HEK293 (cell line): ENCODE data around the gene HMG20B.
"Not testable (repeated sequence)": the region's sequence is repeated elsewhere in the genome, so short reads cannot be mapped to it uniquely, and the experiment has no call there.

Experiments used
- CTCF ChIA-PET: fragments of 350-600 bp; formaldehyde crosslinking; extraction: SDS; loops from one replicate; lab custom pipeline; 2021; ENCODE audit warnings: antibody characterized with exemption; lab: Yijun Ruan, JAX
- POLR2A ChIA-PET: fragments of 300-600 bp; formaldehyde crosslinking; extraction: SDS; loops from one replicate; lab custom pipeline; 2020; ENCODE audit warnings: antibody characterized with exemption, inconsistent platforms; lab: Yijun Ruan, JAX
- H3K27ac ChIP-seq: fragments of 200-500 bp; sonication (Bioruptor generic); 2 replicates; pipeline ENCODE4 v1.5.1; 2014; ENCODE audit warnings: low read depth, low read length, control low read depth, inconsistent platforms; ENCODE audit errors: extremely low read depth
- H3K36me3 ChIP-seq, 2 experiments: fragments of 200-500 bp in 1 of 2; sonication (Bioruptor generic) in 1 of 2; 1 replicate in 1 of 2; 2 replicates in 1 of 2; pipeline ENCODE4 v1.5.1; 2014 to 2017; ENCODE audit warnings: inconsistent platforms in 2 of 2, low read length in 2 of 2; ENCODE audit not compliant: control insufficient read depth in 2 of 2, insufficient read depth in 1 of 2
- H3K4me1 ChIP-seq: fragments of 200-500 bp; sonication (Bioruptor generic); 2 replicates; pipeline ENCODE4 v1.5.1; 2014; ENCODE audit warnings: mild to moderate bottlenecking, low read length, inconsistent platforms; ENCODE audit not compliant: control insufficient read depth, insufficient read depth
- H3K4me3 ChIP-seq: 2 replicates; pipeline ENCODE4 v1.5.1; 2011; ENCODE audit warnings: low read depth, mild to moderate bottlenecking, control low read depth, low read length, moderate library complexity
- H3K9me3 ChIP-seq: fragments of 200-500 bp; sonication (Bioruptor generic); 2 replicates; pipeline ENCODE4 v1.5.1; 2014; ENCODE audit warnings: low read depth, low read length, inconsistent platforms; ENCODE audit not compliant: control insufficient read depth, insufficient read depth
- EGR2 ChIP-seq: fragments of 450-650 bp; formaldehyde crosslinking; IDR thresholded peaks from 2 replicates; pipeline ENCODE4 v1.5.1; 2016; ENCODE audit warnings: low read depth, missing biosample characterization, missing genetic modification characterization
- HOXA7 ChIP-seq: sonication (generic); formaldehyde crosslinking; IDR thresholded peaks from 2 replicates; pipeline ENCODE4 v1.8.1; 2022; ENCODE audit warnings: missing genetic modification reagents, borderline replicate concordance
- KLF1 ChIP-seq: fragments of 450-650 bp; formaldehyde crosslinking; IDR thresholded peaks from 2 replicates; pipeline ENCODE4 v1.5.1; 2016; ENCODE audit warnings: missing biosample characterization, missing genetic modification characterization
- KLF9 ChIP-seq: fragments of 450-650 bp; formaldehyde crosslinking; IDR thresholded peaks from 2 replicates; pipeline ENCODE4 v1.5.1; 2016; ENCODE audit warnings: missing biosample characterization, missing genetic modification characterization, low read depth
- YY1 ChIP-seq: fragments of 450-650 bp; formaldehyde crosslinking; IDR thresholded peaks from 2 replicates; pipeline ENCODE4 v1.5.1; 2018; ENCODE audit warnings: missing biosample characterization, missing genetic modification characterization
- ZBTB1 ChIP-seq: fragments of 450-650 bp; formaldehyde crosslinking; IDR thresholded peaks from 2 replicates; pipeline ENCODE4 v1.5.1; 2016; ENCODE audit warnings: missing biosample characterization, missing genetic modification characterization
- ZNF121 ChIP-seq: fragments of 450-650 bp; formaldehyde crosslinking; IDR thresholded peaks from 2 replicates; pipeline ENCODE4 v1.5.1; 2016; ENCODE audit warnings: missing biosample characterization, missing genetic modification characterization
- ZNF140 ChIP-seq: fragments of 450-650 bp; formaldehyde crosslinking; IDR thresholded peaks from 2 replicates; pipeline ENCODE4 v1.5.1; 2016; ENCODE audit warnings: missing biosample characterization, missing genetic modification characterization
- ZNF19 ChIP-seq: fragments of 450-650 bp; formaldehyde crosslinking; IDR thresholded peaks from 2 replicates; pipeline ENCODE4; 2016; ENCODE audit warnings: missing biosample characterization, missing genetic modification characterization, low read depth
- ZNF248 ChIP-seq: fragments of 450-650 bp; formaldehyde crosslinking; IDR thresholded peaks from 2 replicates; pipeline ENCODE4 v1.5.1; 2017; ENCODE audit warnings: missing biosample characterization, missing genetic modification characterization
- ZNF514 ChIP-seq: fragments of 450-650 bp; formaldehyde crosslinking; IDR thresholded peaks from 2 replicates; pipeline ENCODE4 v1.5.1; 2016; ENCODE audit warnings: missing biosample characterization, missing genetic modification characterization
- TF ChIP-seq, protein P1 (sequence below): fragments of 450-650 bp; formaldehyde crosslinking; IDR thresholded peaks from 2 replicates; pipeline ENCODE4 v1.5.1; 2017; ENCODE audit warnings: missing biosample characterization, missing genetic modification characterization

HMG20B gene

DNA sequence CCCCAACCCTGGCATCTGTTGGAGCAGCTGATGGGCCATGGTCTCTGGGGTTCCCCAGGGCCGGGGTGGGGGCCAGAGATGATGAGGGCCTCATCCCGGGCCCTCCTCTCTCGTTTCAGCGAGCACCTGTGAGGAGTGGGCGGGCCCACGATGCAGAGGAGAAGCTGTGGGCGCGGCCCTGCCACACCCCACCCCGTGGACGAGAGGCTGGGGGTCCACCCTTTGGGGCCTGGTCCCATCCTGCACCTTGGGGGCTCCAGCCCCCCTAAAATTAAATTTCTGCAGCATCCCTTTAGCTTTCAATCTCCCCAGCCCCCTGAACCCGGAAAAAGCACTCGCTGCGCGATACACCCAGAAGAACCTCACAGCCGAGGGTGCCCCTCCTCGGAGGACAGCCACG, 5.6 kb downstream of the HMG20B start:
- CTCF ChIA-PET = no interaction called here
- POLR2A ChIA-PET = interaction anchor here (0.6 kb wide), 2 partner anchors 23 to 63 kb away, joined by 4 to 7 read pairs; no protein-coding TSS in a partner anchor
- no peak overlapping the region for H3K4me3 ChIP-seq
- H3K4me1 ChIP-seq = no peaks in the 10 kb centered on the region
- peaks cover 9 to 19% of the 10 kb centered on the region in 2 experiments; a peak in 2 of 3 replicates for H3K36me3 ChIP-seq
- no peaks in the 10 kb centered on the region for H3K9me3 ChIP-seq
- no peak overlapping the region for H3K27ac ChIP-seq
- TF ChIP-seq KLF1 (tag by site-specific recombination) (peak; percentile 78), EGR2 (tag by site-specific recombination) (no peak), KLF9 (peak; percentile 37; the same call in 1 of the 2 replicates)

DNA sequence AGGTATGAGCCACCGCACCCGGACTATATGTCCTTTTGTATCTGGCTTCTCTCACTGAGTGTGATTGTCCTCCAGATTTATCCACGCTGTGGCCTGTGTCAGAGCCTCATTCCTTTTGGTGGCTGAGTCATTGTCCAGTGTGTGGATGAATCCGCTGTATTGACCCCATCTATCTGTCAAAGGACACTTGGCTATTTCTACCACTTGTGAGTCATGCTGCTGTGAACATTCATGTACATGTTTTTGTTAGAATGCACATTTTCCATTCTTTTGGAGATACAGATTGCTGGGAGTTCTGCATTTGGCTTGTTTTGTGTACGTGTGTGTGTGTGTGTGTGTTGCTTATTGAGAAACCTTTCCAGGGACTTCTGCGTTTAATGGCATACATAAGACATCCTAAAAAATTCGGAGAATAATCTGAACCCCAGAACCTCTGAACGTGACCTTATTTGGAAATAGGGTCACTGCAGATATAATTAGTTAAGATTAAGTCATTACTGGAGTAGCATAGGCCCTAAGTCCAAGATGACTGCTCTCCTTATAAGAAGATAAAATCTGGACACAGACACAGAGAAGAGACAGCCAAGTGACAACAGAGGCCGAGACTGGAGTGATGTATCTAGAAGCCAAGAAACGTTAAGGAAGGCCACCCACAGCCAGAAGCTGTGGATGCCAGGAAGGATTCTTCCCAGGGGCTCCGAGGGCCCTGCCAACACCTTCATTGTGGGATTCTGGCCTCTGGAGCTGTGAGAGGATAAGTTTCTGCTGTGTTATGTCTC, 7.6 kb downstream of the HMG20B start:
- CTCF ChIA-PET = interaction anchor here (0.7 kb wide), 1 partner anchor 188 kb away, joined by 3 read pairs; no protein-coding TSS in a partner anchor
- TF ChIP-seq ZNF514 (tag by site-specific recombination) (no peak), ZNF19 (tag by site-specific recombination) (no peak), ZBTB1 (tag by site-specific recombination) (no peak), HOXA7 (CRISPR knock-in tag) (no peak), ZNF248 (tag by site-specific recombination) (no peak), ZNF140 (tag by site-specific recombination) (no peak), YY1 (tag by site-specific recombination) (no peak)
- TF ChIP-seq, protein P1, sequence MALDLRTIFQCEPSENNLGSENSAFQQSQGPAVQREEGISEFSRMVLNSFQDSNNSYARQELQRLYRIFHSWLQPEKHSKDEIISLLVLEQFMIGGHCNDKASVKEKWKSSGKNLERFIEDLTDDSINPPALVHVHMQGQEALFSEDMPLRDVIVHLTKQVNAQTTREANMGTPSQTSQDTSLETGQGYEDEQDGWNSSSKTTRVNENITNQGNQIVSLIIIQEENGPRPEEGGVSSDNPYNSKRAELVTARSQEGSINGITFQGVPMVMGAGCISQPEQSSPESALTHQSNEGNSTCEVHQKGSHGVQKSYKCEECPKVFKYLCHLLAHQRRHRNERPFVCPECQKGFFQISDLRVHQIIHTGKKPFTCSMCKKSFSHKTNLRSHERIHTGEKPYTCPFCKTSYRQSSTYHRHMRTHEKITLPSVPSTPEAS (tag by site-specific recombination) = peak; percentile 33; the same call in 1 of the 2 replicates
- TF ChIP-seq, all 188 proteins: peak for 1
- Histone ChIP-seq H3K4me3 (no peak overlapping the region), H3K27ac (no peak overlapping the region), H3K4me1 (no peaks in the 10 kb centered on the region), H3K36me3 (peaks cover 5 to 13% of the 10 kb centered on the region in 2 experiments; a peak in 2 of 3 replicates), H3K9me3 (no peaks in the 10 kb centered on the region)
- POLR2A ChIA-PET = interaction anchor here (0.7 kb wide), 1 partner anchor 47 kb away, joined by 5 read pairs; no protein-coding TSS in a partner anchor

DNA sequence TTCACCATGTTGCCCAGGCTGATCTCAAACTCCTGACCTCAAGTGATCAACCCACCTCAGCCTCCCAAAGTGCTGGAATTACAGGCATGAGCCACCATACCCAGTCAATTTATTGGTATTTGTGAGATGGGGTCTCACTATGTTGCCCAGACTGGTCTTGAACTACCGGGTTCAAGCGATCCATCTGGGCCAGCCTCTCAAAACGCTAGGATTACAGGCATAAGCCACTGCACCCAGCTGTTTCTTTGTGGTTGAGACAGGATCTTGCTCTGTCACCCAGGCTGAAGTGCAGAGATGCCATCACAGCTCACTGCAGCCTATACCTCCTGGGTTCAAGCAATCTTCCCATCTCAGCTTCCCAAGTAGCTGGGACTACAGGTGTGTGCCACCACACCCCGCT, 9.0 kb downstream of the HMG20B start:
- H3K4me1 ChIP-seq, H3K9me3 ChIP-seq, H3K36me3 ChIP-seq, H3K4me3 ChIP-seq, H3K27ac ChIP-seq: not testable (repeated sequence)
- CTCF ChIA-PET = interaction anchor here (0.9 kb wide), 1 partner anchor 27 kb away, joined by 3 read pairs; no protein-coding TSS in a partner anchor
- POLR2A ChIA-PET = interaction anchor here (0.6 to 1.3 kb wide), 3 partner anchors 11 to 30 kb away, joined by 3 to 4 read pairs (median 3); no protein-coding TSS in a partner anchor
- peak; percentile 60; the same call in 1 of the 2 replicates for TF ChIP-seq ZNF121

DNA sequence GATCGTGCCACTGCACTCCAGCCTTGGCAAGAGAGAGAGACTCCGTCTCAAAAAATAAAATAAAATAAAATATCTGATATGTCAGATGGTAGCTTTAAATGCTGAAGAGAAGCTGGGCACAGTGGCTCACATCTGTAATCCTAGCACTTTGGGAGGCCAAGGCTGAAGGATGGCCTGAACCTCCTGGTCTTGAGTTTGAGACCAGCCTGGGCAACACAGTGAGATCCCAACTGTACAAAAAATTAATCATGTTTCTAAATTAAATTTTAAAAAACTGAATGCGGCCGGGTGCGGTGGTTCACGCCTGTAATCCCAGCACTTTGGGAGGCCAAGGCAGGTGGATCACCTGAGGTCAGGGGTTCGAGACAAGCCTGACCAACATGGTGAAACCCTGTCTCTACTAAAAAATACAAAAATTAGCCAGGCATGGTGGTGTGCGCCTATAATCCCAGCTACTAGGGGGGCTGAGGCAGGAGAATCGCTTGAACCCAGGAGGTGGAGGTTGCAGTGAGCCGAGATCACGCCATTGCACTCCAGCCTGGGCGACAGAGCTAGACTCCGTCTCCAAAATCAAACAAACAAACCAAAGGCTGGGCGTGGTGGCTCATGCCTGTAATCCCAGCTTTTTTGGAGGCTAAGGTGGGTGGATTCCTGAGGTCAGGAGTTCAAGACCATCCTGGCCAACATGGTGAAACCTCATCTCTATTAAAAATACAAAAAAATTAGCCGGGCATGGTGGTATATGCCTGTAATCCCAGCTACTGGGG, 11.5 kb downstream of the HMG20B start:
- not testable (repeated sequence) for H3K27ac ChIP-seq, H3K9me3 ChIP-seq, H3K36me3 ChIP-seq
- POLR2A ChIA-PET = interaction anchor here (2.2 kb wide), 1 partner anchor 10 kb away, joined by 13 read pairs; no protein-coding TSS in a partner anchor
- peak; percentile 65; the same call in 1 of the 2 replicates for TF ChIP-seq ZNF121
- TF ChIP-seq, all 188 proteins: peak for 1; not testable (repeated sequence) for 187
- not testable (repeated sequence) for H3K4me1 ChIP-seq, H3K4me3 ChIP-seq
- CTCF ChIA-PET = interaction anchor here (0.5 to 1.8 kb wide), 5 partner anchors 8 to 39 kb away, joined by 3 to 5 read pairs (median 3); no protein-coding TSS in a partner anchor
